ENCODE results near the gene PCDHGA1.

Gene PCDHGA1

GRCh38 chr5:141439411-141440141, 109.3 kb downstream of the PCDHGA1 start:
- DNase-seq (ENCODE audit: low read depth in 2 of 2, low spot score in 1 of 2) = no peak

- no peak for DNase-seq (ENCODE audit: low read depth in 2 of 2, low spot score in 1 of 2)
Measured at GRCh38 chr5:141440341-141440740, 110.0 kb downstream of the PCDHGA1 start.

GRCh38 chr5:141441571-141442170, 111.4 kb downstream of the PCDHGA1 start:
- DNase-seq (ENCODE audit: low read depth in 2 of 2, low spot score in 1 of 2) = no peak

GRCh38 chr5:141465351-141465750, 135.0 kb downstream of the PCDHGA1 start:
- no peak for DNase-seq (ENCODE audit: low read depth in 2 of 2, low spot score in 1 of 2)

- DNase-seq (ENCODE audit: low read depth in 2 of 2, low spot score in 1 of 2) = no peak
Measured at GRCh38 chr5:141475625-141476131, 145.4 kb downstream of the PCDHGA1 start, which contains the start of gene PCDHGC3. Gene PCDHGC3 (plus strand): TSS chr5:141475966. CDS start chr5:141476117, 151 bp downstream.

GRCh38 chr5:141476132-141476911, 146.0 kb downstream of the PCDHGA1 start:
- no peak for DNase-seq (ENCODE audit: low read depth in 2 of 2, low spot score in 1 of 2)

- no peak for DNase-seq (ENCODE audit: low read depth in 2 of 2, low spot score in 1 of 2)
Measured at GRCh38 chr5:141477044-141477575, 146.8 kb downstream of the PCDHGA1 start.

GRCh38 chr5:141477815-141478214, 147.5 kb downstream of the PCDHGA1 start:
- no peak for DNase-seq (ENCODE audit: low read depth in 2 of 2, low spot score in 1 of 2)

GRCh38 chr5:141478321-141478945, 148.1 kb downstream of the PCDHGA1 start:
- no peak for DNase-seq (ENCODE audit: low read depth in 2 of 2, low spot score in 1 of 2)

GRCh38 chr5:141479776-141480175, 149.5 kb downstream of the PCDHGA1 start:
- no peak for DNase-seq (ENCODE audit: low read depth in 2 of 2, low spot score in 1 of 2)

- DNase-seq (ENCODE audit: low read depth in 2 of 2, low spot score in 1 of 2) = no peak
Measured at GRCh38 chr5:141483902-141484301, 153.6 kb downstream of the PCDHGA1 start.

- DNase-seq (ENCODE audit: low read depth in 2 of 2, low spot score in 1 of 2) = no peak
Measured at GRCh38 chr5:141484310-141484640, 154.0 kb downstream of the PCDHGA1 start.

GRCh38 chr5:141484641-141485311, 154.5 kb downstream of the PCDHGA1 start, which contains the start of gene PCDHGC4:
Gene PCDHGC4 (plus strand): TSS chr5:141485030. CDS start chr5:141485174, 144 bp downstream.
- DNase-seq (ENCODE audit: low read depth in 2 of 2, low spot score in 1 of 2) = no peak

GRCh38 chr5:141485321-141486055, 155.2 kb downstream of the PCDHGA1 start:
- DNase-seq (ENCODE audit: low read depth in 2 of 2, low spot score in 1 of 2) = no peak

- no peak for DNase-seq (ENCODE audit: low read depth in 2 of 2, low spot score in 1 of 2)
Measured at GRCh38 chr5:141486091-141486490, 155.8 kb downstream of the PCDHGA1 start.

GRCh38 chr5:141487131-141487530, 156.8 kb downstream of the PCDHGA1 start:
- DNase-seq (ENCODE audit: low read depth in 2 of 2, low spot score in 1 of 2) = no peak

- DNase-seq (ENCODE audit: low read depth in 2 of 2, low spot score in 1 of 2) = no peak
Measured at GRCh38 chr5:141488591-141489561, 158.6 kb downstream of the PCDHGA1 start, which contains the start of gene PCDHGC5. Gene PCDHGC5 (plus strand): TSS chr5:141489081. CDS start chr5:141489241, 160 bp downstream.

- no peak for DNase-seq (ENCODE audit: low read depth in 2 of 2, low spot score in 1 of 2)
Measured at GRCh38 chr5:141489841-141490240, 159.5 kb downstream of the PCDHGA1 start.
